IMR-90 (cell line): Measurements from ENCODE around the gene ABL1. TPM values are rescaled to one million over a fixed set of nuclear protein-coding genes. Genes with fewer than 3 reads are reported as not detected.

Experiments
- ATAC-seq: fragments of 200-7000 bp; cut with Tn5 transposase; 2 replicates; pipeline ENCODE4 v1.9.1; 2020; ENCODE audit warnings: low read depth, mild to moderate bottlenecking, moderate library complexity
- BruUV-seq: library from RNA; stranded (reverse); fragments of 400-500 nt; replicated peaks from 2 replicates; lab custom pipeline; 2021; lab: Mats Ljungman, UMichigan
- CTCF ChIA-PET: fragments of 300-600 bp; formaldehyde crosslinking; extraction: SDS; loops from one replicate; lab custom pipeline; 2021; ENCODE audit warnings: antibody characterized with exemption; lab: Yijun Ruan, JAX
- POLR2A ChIA-PET: fragments of 300-600 bp; sonication (Branson Sonifier 250); formaldehyde crosslinking; loops from one replicate; lab custom pipeline; 2022; ENCODE audit warnings: antibody characterized with exemption; ENCODE audit not compliant: unreplicated experiment; lab: Charles Lee
- DNase-seq: peaks from one replicate; pipeline ENCODE4 v3.0.0; 2013
- H2AFZ ChIP-seq: replicated peaks from 2 replicates; pipeline ENCODE3; 2013; ENCODE audit warnings: low read length, mild to moderate bottlenecking; ENCODE audit not compliant: poor library complexity
- H2AK5ac ChIP-seq: 2 replicates; pipeline ENCODE4 v1.6.1; 2013; ENCODE audit warnings: low read depth, low read length, inconsistent platforms
- H2AK9ac ChIP-seq: replicated peaks from 2 replicates; pipeline ENCODE3; 2013; ENCODE audit warnings: mild to moderate bottlenecking, low read depth, low read length, moderate library complexity; ENCODE audit not compliant: poor library complexity
- H2BK120ac ChIP-seq: 2 replicates; pipeline ENCODE4 v1.6.1; 2013; ENCODE audit warnings: low read depth, low read length, inconsistent platforms
- H2BK15ac ChIP-seq: 3 replicates; pipeline ENCODE4 v1.6.1; 2013; ENCODE audit warnings: low read depth, low read length, inconsistent platforms
- H2BK20ac ChIP-seq: 2 replicates; pipeline ENCODE4 v1.6.1; 2013; ENCODE audit warnings: low read depth, mild to moderate bottlenecking, inconsistent platforms, low read length, moderate library complexity
- H2BK5ac ChIP-seq: 2 replicates; pipeline ENCODE4 v1.6.1; 2013; ENCODE audit warnings: mild to moderate bottlenecking, low read depth, low read length, inconsistent platforms; ENCODE audit not compliant: poor library complexity, severe bottlenecking
- H3K14ac ChIP-seq: replicated peaks from 2 replicates; pipeline ENCODE4 v1.6.1; 2013; ENCODE audit warnings: low read depth, low read length, inconsistent platforms
- H3K18ac ChIP-seq: 2 replicates; pipeline ENCODE4 v1.6.1; 2013; ENCODE audit warnings: low read depth, low read length, control low read depth
- H3K23ac ChIP-seq: 2 replicates; pipeline ENCODE4 v1.6.1; 2013; ENCODE audit warnings: low read depth, low read length, inconsistent platforms
- H3K27ac ChIP-seq: 2 replicates; pipeline ENCODE4 v1.5.1; 2013; ENCODE audit warnings: mild to moderate bottlenecking, control low read depth, low read length; ENCODE audit not compliant: insufficient read depth
- H3K27me3 ChIP-seq: 2 replicates; pipeline ENCODE4 v1.6.1; 2013; ENCODE audit warnings: low read length; ENCODE audit not compliant: control insufficient read depth, insufficient read depth
- H3K36me3 ChIP-seq: 2 replicates; pipeline ENCODE4 v1.6.1; 2013; ENCODE audit warnings: low read length, mixed read lengths; ENCODE audit not compliant: control insufficient read depth, insufficient read depth
- H3K4ac ChIP-seq: 2 replicates; pipeline ENCODE4 v1.6.1; 2013; ENCODE audit warnings: low read depth, low read length, inconsistent platforms
- H3K4me1 ChIP-seq: 2 replicates; pipeline ENCODE4 v1.6.1; 2013; ENCODE audit warnings: low read length, mixed read lengths; ENCODE audit not compliant: control insufficient read depth, insufficient read depth
- H3K4me2 ChIP-seq: 2 replicates; pipeline ENCODE4 v1.6.1; 2013; ENCODE audit warnings: low read depth, mild to moderate bottlenecking, control low read depth, low read length, moderate library complexity
- H3K4me3 ChIP-seq: 2 replicates; pipeline ENCODE4 v1.5.1; 2013; ENCODE audit warnings: low read depth, mild to moderate bottlenecking, control low read depth, low read length, moderate library complexity; ENCODE audit not compliant: insufficient read depth
- H3K56ac ChIP-seq: 2 replicates; pipeline ENCODE4 v1.6.1; 2013; ENCODE audit warnings: low read length, inconsistent platforms; ENCODE audit not compliant: insufficient read depth; ENCODE audit errors: extremely low read depth
- H3K79me1 ChIP-seq, 2 experiments: 2 replicates each; pipeline ENCODE4 v1.6.1; 2013; ENCODE audit warnings: low read length in 2 of 2, inconsistent platforms in 1 of 2, low read depth in 1 of 2
- H3K9ac ChIP-seq: 2 replicates; pipeline ENCODE4 v1.6.1; 2013; ENCODE audit warnings: low read depth, low read length, control low read depth
- H3K9me1 ChIP-seq: 2 replicates; pipeline ENCODE4 v1.6.1; 2013; ENCODE audit warnings: low read length, inconsistent platforms; ENCODE audit not compliant: insufficient read depth
- H3K9me3 ChIP-seq: 2 replicates; pipeline ENCODE4 v1.6.1; 2013; ENCODE audit warnings: low read length; ENCODE audit not compliant: control insufficient read depth, insufficient read depth
- H4K20me1 ChIP-seq: 2 replicates; pipeline ENCODE4 v1.6.1; 2013; ENCODE audit warnings: low read length, inconsistent platforms; ENCODE audit not compliant: insufficient read depth
- H4K5ac ChIP-seq: 2 replicates; pipeline ENCODE4 v1.6.1; 2013; ENCODE audit warnings: mild to moderate bottlenecking, low read depth, low read length, control low read depth
- H4K8ac ChIP-seq, 2 experiments: 2 replicates each; pipeline ENCODE4 v1.6.1; 2013; ENCODE audit warnings: low read depth in 2 of 2, low read length in 2 of 2, control low read depth in 1 of 2, inconsistent platforms in 1 of 2
- H4K91ac ChIP-seq: 2 replicates; pipeline ENCODE4 v1.6.1; 2013; ENCODE audit warnings: low read depth, low read length, inconsistent platforms; ENCODE audit not compliant: insufficient read depth
- BHLHE40 ChIP-seq: fragments of 150-350 bp; IDR thresholded peaks from 2 replicates; pipeline ENCODE4 v1.6.1; 2016; ENCODE audit warnings: mild to moderate bottlenecking, low read depth, low read length
- CHD1 ChIP-seq: IDR thresholded peaks from 2 replicates; pipeline ENCODE4 v1.6.1; 2012; ENCODE audit warnings: low read depth, low read length, improper control_type of control experiment
- ELK1 ChIP-seq: fragments of 150-350 bp; IDR thresholded peaks from 2 replicates; pipeline ENCODE4 v1.6.1; 2016; ENCODE audit warnings: low read depth, mild to moderate bottlenecking, low read length, moderate library complexity, borderline replicate concordance
- FOS ChIP-seq: fragments of 150-350 bp; IDR thresholded peaks from 2 replicates; pipeline ENCODE4 v1.6.1; 2016; ENCODE audit warnings: low read depth, low read length
- MAFK ChIP-seq: IDR thresholded peaks from 2 replicates; pipeline ENCODE4 v1.6.1; 2012; ENCODE audit warnings: low read depth, low read length, improper control_type of control experiment
- MAZ ChIP-seq: IDR thresholded peaks from 2 replicates; pipeline ENCODE4 v1.6.1; 2012; ENCODE audit warnings: low read depth, mild to moderate bottlenecking, low read length, improper control_type of control experiment, moderate library complexity, borderline replicate concordance
- MXI1 ChIP-seq: IDR thresholded peaks from 2 replicates; pipeline ENCODE4 v1.6.1; 2012; ENCODE audit warnings: low read depth, mild to moderate bottlenecking, low read length, moderate library complexity, borderline replicate concordance
- NFE2L2 ChIP-seq: fragments of 150-350 bp; IDR thresholded peaks from 2 replicates; pipeline ENCODE4 v1.6.1; 2016; ENCODE audit warnings: low read depth, mild to moderate bottlenecking, low read length
- POLR2A ChIP-seq: IDR thresholded peaks from 2 replicates; pipeline ENCODE4 v1.6.1; 2012; ENCODE audit warnings: mild to moderate bottlenecking, low read depth, low read length
- RAD21 ChIP-seq: IDR thresholded peaks from 2 replicates; pipeline ENCODE4 v1.6.1; 2012; ENCODE audit warnings: low read length, improper control_type of control experiment
- RCOR1 ChIP-seq: IDR thresholded peaks from 2 replicates; pipeline ENCODE4 v1.6.1; 2012; ENCODE audit warnings: mild to moderate bottlenecking, low read length, improper control_type of control experiment; ENCODE audit not compliant: insufficient replicate concordance
- RFX5 ChIP-seq: IDR thresholded peaks from 2 replicates; pipeline ENCODE4 v1.8.0; 2012; ENCODE audit warnings: low read depth, mild to moderate bottlenecking, low read length, moderate library complexity
- SMC3 ChIP-seq: fragments of 150-350 bp; IDR thresholded peaks from 2 replicates; pipeline ENCODE4 v1.6.1; 2016; ENCODE audit warnings: low read depth, mild to moderate bottlenecking, antibody characterized with exemption, low read length, moderate library complexity
- USF2 ChIP-seq: fragments of 150-350 bp; IDR thresholded peaks from 2 replicates; pipeline ENCODE4 v1.6.1; 2017; ENCODE audit warnings: mild to moderate bottlenecking, antibody characterized with exemption, low read length, low read depth
- WGBS, 2 experiments: methylation state at CpG; one replicate each; pipeline versions ENCODE4 v1.1.5 to v1.1.7; 2013; ENCODE audit warnings: missing lambda C conversion rate in 2 of 2; ENCODE audit not compliant: insufficient read length in 1 of 2; ENCODE audit errors: extremely low coverage in 2 of 2; 5-methylcytosine and 5-hydroxymethylcytosine counted together
- dilution Hi-C: fragments of 300-500 bp; cut with HindIII; formaldehyde crosslinking; loops from one replicate; pipeline ENCODE4 v1.14.3; 2018; ENCODE audit warnings: low sequenced_read_pairs; ENCODE audit not compliant: unreplicated experiment
- in situ Hi-C: fragments of 300-500 bp; cut with MboI; formaldehyde crosslinking; loops from 3 replicates; pipeline ENCODE4 v1.14.3; 2019; ENCODE audit warnings: low sequenced_read_pairs, inconsistent platforms, mixed read lengths
- intact Hi-C: fragments of 100-400 bp; cut with micrococcal nuclease; formaldehyde crosslinking; loops from 2 replicates; pipeline ENCODE4 v1.10.0; 2022
- polyA plus RNA-seq, 3 experiments: library from polyadenylated mRNA; depleted of rRNA; stranded (reverse); fragments of >200 nt; gene quantifications; 2 replicates each; pipeline ENCODE4 v1.2.3, GENCODE V29; 2012; ENCODE audit warnings: low replicate concordance in 1 of 3
- total RNA-seq: library from RNA; depleted of rRNA; stranded (reverse); fragments of >200 nt; gene quantifications from 2 replicates; pipeline ENCODE4 v1.2.3, GENCODE V29; 2012
- TF ChIP-seq, protein P1 (sequence below): conservative IDR thresholded peaks from 2 replicates; pipeline ENCODE4 v1.5.1; 2012; ENCODE audit warnings: mild to moderate bottlenecking, low read depth, low read length, improper control_type of control experiment

Gene ABL1
- total and polyA plus RNA-seq, 2 of the 4 experiments (the other 2 are of a cell fraction), result 33.7 to 49.1 TPM

DNA sequence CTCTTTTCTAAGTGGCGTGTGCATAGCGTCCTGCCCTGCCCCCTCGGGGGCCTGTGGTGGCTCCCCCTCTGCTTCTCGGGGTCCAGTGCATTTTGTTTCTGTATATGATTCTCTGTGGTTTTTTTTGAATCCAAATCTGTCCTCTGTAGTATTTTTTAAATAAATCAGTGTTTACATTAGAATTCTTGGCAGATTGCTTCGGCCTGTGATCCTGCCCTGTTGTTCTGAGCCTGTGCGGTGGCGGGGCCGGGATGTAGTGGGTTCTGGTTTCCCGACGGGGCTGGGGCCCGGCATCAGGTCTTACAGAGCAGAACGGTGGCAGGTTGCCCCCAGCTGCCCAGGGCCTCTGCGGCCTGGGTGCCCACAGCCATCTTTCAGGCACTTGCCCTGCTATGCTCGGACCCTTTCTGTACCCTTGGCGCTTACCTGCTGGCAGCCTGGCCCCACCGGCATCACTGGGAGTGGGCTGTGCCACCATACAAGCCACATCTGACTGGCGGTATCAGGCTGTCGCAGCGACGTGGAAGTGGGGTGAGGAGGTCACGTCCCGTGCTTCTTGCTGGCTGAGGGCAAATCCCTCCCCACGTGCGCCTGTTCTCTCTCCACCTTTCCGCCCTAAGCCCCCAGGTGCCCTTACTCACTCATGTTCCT is 52.6 kb downstream of the ABL1 start:
- Histone ChIP-seq H2BK15ac (no peak overlapping the region), H4K5ac (no peak overlapping the region), H3K56ac (no peak overlapping the region; the same call in 1 of the 2 replicates), H3K27ac (peak overlapping the region; percentile 5; the same call in 1 of the 2 replicates), H3K9me1 (peaks cover 4% of the 10 kb centered on the region; the same call in 1 of the 2 replicates), H3K18ac (no peak overlapping the region; the same call in 1 of the 2 replicates), H3K23ac (no peak overlapping the region), H3K4me2 (no peak overlapping the region), H3K9ac (no peak overlapping the region), H3K27me3 (no peaks in the 10 kb centered on the region), H3K79me1 (peaks cover 19 to 50% of the 10 kb centered on the region in 2 experiments), H4K20me1 (peaks cover 41% of the 10 kb centered on the region), H2AFZ (peak overlapping the region; percentile 21), H2BK20ac (no peak overlapping the region), H2AK5ac (peak overlapping the region; percentile 25; the same call in 1 of the 2 replicates), H2BK120ac (0 out of 2 replicates have a peak overlapping the region, but pooled peaks have one; percentile 3), H4K91ac (no peak overlapping the region), H3K4me1 (peaks cover 15% of the 10 kb centered on the region; the same call in 1 of the 2 replicates), H2BK5ac (no peak overlapping the region), H3K4me3 (no peak overlapping the region), H4K8ac (peak overlapping the region in 1 of 2 experiments; percentile 56; a peak in 1 of 4 replicates), H3K4ac (peak overlapping the region; percentile 27), H3K9me3 (no peaks in the 10 kb centered on the region), H2AK9ac (peak overlapping the region; percentile 65), H3K36me3 (peaks cover 88% of the 10 kb centered on the region), H3K14ac (no peak overlapping the region)
- dilution Hi-C loops (no loop called here), intact Hi-C loops (no loop called here), in situ Hi-C loops (loop anchor here (5.0 kb wide), 1 partner anchor 155 kb away; no protein-coding TSS in a partner anchor)
- no TSS peak for BruUV-seq
- peak; percentile 62 for ATAC-seq
- CTCF ChIA-PET, result no interaction called here
- POLR2A ChIA-PET, result no interaction called here
- peak; percentile 38 for DNase-seq
- WGBS, 2 experiments, result 90% methylated on average over 2 of the region's 25 CpGs; no CpG with 5 or more reads in 1 of the 2 experiments
- no peak for TF ChIP-seq MAFK
- TF ChIP-seq RFX5, result no peak
- no peak for TF ChIP-seq BHLHE40
- TF ChIP-seq CHD1, result no peak
- no peak for TF ChIP-seq RAD21
- TF ChIP-seq SMC3, result no peak
- TF ChIP-seq, protein P1, sequence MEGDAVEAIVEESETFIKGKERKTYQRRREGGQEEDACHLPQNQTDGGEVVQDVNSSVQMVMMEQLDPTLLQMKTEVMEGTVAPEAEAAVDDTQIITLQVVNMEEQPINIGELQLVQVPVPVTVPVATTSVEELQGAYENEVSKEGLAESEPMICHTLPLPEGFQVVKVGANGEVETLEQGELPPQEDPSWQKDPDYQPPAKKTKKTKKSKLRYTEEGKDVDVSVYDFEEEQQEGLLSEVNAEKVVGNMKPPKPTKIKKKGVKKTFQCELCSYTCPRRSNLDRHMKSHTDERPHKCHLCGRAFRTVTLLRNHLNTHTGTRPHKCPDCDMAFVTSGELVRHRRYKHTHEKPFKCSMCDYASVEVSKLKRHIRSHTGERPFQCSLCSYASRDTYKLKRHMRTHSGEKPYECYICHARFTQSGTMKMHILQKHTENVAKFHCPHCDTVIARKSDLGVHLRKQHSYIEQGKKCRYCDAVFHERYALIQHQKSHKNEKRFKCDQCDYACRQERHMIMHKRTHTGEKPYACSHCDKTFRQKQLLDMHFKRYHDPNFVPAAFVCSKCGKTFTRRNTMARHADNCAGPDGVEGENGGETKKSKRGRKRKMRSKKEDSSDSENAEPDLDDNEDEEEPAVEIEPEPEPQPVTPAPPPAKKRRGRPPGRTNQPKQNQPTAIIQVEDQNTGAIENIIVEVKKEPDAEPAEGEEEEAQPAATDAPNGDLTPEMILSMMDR, result no peak
- no peak for TF ChIP-seq RCOR1
- TF ChIP-seq POLR2A, result no peak
- no peak for TF ChIP-seq MXI1
- TF ChIP-seq USF2, result no peak
- TF ChIP-seq NFE2L2, result no peak
- no peak for TF ChIP-seq MAZ
- TF ChIP-seq FOS, result no peak
- TF ChIP-seq ELK1, result no peak
